ENCODE measurements around the gene KCNAB3.

The KCNAB3 gene

DNA sequence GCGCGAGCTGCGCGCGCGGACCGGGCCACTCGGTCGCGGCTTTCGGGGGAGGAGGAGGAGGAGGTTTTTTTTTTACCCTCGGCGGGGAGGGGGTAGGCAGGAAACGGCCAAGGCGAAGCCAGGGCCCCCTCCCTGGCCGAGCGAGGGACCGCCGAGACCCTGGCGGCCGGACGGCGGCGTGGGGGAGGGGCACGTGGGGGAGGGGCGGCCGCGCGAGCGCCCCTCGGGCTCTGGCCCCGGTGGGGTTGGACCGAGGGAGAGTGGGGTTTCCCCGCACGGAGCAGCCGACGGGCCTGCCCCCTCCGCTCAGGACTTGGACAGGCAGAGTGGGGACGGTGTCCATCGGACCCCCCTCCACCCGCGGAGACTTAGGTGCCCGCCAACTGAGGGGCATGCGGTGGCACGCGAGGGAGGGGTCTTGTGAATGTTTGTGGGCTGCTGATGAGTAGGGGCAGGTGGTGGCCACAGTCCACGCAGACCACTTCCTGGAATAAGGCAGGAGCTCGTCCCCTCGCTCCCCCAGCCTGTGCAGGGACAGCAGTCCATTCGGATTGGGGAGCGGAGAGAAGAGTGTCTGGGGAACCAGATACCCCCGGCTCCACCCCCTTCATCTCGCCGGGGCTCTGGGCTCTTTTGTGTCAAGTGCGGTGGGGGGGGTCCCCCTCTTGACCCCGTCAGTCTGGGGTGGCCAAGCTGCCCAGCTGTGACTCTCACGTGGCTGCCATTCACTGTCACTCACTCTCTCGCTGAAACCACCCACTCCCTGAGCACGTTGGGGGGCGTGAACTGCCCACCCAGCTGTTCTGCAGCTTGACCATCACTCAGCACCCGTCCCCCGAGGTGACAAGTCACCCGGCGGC, 44.1 kb downstream of the KCNAB3 start (continued):
- TF ChIP-seq, protein P1, sequence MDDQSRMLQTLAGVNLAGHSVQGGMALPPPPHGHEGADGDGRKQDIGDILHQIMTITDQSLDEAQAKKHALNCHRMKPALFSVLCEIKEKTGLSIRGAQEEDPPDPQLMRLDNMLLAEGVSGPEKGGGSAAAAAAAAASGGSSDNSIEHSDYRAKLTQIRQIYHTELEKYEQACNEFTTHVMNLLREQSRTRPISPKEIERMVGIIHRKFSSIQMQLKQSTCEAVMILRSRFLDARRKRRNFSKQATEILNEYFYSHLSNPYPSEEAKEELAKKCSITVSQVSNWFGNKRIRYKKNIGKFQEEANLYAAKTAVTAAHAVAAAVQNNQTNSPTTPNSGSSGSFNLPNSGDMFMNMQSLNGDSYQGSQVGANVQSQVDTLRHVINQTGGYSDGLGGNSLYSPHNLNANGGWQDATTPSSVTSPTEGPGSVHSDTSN (CRISPR knock-in tag; IDR thresholded peaks at IDR 0.05), result 0 out of 2 replicates have a peak, but pooled peaks have one; percentile 71
- TF ChIP-seq, protein P2, sequence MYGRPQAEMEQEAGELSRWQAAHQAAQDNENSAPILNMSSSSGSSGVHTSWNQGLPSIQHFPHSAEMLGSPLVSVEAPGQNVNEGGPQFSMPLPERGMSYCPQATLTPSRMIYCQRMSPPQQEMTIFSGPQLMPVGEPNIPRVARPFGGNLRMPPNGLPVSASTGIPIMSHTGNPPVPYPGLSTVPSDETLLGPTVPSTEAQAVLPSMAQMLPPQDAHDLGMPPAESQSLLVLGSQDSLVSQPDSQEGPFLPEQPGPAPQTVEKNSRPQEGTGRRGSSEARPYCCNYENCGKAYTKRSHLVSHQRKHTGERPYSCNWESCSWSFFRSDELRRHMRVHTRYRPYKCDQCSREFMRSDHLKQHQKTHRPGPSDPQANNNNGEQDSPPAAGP (tag by site-specific recombination; IDR thresholded peaks at IDR 0.05), result 0 out of 2 replicates have a peak, but pooled peaks have one; percentile 61
- TF ChIP-seq MYNN (tag by site-specific recombination; IDR thresholded peaks at IDR 0.05; ENCODE audit: borderline replicate concordance) (no peak), ZNF10 (tag by site-specific recombination; IDR thresholded peaks at IDR 0.05) (no peak), KLF1 (tag by site-specific recombination; IDR thresholded peaks at IDR 0.05) (peak; percentile 55), ZSCAN16 (tag by site-specific recombination; IDR thresholded peaks at IDR 0.05) (no peak), ZNF629 (tag by site-specific recombination; IDR thresholded peaks at IDR 0.05) (peak; percentile 47), ZNF555 (tag by site-specific recombination; conservative IDR thresholded peaks at IDR 0.05) (no peak), ZNF791 (tag by site-specific recombination; IDR thresholded peaks at IDR 0.05) (no peak), ZNF785 (tag by site-specific recombination; IDR thresholded peaks at IDR 0.05) (no peak), ZNF558 (tag by site-specific recombination; IDR thresholded peaks at IDR 0.05) (no peak), ZBTB17 (tag by site-specific recombination; IDR thresholded peaks at IDR 0.05) (peak; percentile 91), ZNF157 (tag by site-specific recombination; IDR thresholded peaks at IDR 0.05) (no peak), ZNF792 (tag by site-specific recombination; IDR thresholded peaks at IDR 0.05) (no peak), ZNF354C (tag by site-specific recombination; IDR thresholded peaks at IDR 0.05; ENCODE audit: borderline replicate concordance, low read depth) (no peak), ZNF391 (tag by site-specific recombination; IDR thresholded peaks at IDR 0.05; ENCODE audit: borderline replicate concordance, low read depth) (no peak), ZNF24 (tag by site-specific recombination; IDR thresholded peaks at IDR 0.05) (no peak), ZNF521 (tag by site-specific recombination; IDR thresholded peaks at IDR 0.05) (no peak), ZBTB20 (tag by site-specific recombination; IDR thresholded peaks at IDR 0.05) (no peak; the same call in 1 of the 2 replicates), GLIS2 (tag by site-specific recombination; IDR thresholded peaks at IDR 0.05) (peak; percentile 97), KLF10 (tag by site-specific recombination; IDR thresholded peaks at IDR 0.05) (peak; percentile 68; the same call in 1 of the 2 replicates), ZNF366 (tag by site-specific recombination; conservative IDR thresholded peaks at IDR 0.05) (peak; percentile 26; the same call in 1 of the 2 replicates), ZNF610 (tag by site-specific recombination; IDR thresholded peaks at IDR 0.05; ENCODE audit: borderline replicate concordance) (no peak), ZXDB (tag by site-specific recombination; IDR thresholded peaks at IDR 0.05) (peak; percentile 92), ZNF114 (tag by site-specific recombination; IDR thresholded peaks at IDR 0.05) (no peak)
- TF ChIP-seq, protein P3, sequence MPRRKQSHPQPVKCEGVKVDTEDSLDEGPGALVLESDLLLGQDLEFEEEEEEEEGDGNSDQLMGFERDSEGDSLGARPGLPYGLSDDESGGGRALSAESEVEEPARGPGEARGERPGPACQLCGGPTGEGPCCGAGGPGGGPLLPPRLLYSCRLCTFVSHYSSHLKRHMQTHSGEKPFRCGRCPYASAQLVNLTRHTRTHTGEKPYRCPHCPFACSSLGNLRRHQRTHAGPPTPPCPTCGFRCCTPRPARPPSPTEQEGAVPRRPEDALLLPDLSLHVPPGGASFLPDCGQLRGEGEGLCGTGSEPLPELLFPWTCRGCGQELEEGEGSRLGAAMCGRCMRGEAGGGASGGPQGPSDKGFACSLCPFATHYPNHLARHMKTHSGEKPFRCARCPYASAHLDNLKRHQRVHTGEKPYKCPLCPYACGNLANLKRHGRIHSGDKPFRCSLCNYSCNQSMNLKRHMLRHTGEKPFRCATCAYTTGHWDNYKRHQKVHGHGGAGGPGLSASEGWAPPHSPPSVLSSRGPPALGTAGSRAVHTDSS (tag by site-specific recombination; IDR thresholded peaks at IDR 0.05), result peak; percentile 62; the same call in 1 of the 2 replicates
- TF ChIP-seq, protein P4, sequence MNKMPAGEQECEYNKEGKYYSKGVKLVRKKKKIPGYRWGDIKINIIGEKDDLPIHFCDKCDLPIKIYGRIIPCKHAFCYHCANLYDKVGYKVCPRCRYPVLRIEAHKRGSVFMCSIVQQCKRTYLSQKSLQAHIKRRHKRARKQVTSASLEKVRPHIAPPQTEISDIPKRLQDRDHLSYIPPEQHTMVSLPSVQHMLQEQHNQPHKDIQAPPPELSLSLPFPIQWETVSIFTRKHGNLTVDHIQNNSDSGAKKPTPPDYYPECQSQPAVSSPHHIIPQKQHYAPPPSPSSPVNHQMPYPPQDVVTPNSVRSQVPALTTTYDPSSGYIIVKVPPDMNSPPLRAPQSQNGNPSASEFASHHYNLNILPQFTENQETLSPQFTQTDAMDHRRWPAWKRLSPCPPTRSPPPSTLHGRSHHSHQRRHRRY (tag by site-specific recombination; IDR thresholded peaks at IDR 0.05), result no peak
- TF ChIP-seq, protein P5, sequence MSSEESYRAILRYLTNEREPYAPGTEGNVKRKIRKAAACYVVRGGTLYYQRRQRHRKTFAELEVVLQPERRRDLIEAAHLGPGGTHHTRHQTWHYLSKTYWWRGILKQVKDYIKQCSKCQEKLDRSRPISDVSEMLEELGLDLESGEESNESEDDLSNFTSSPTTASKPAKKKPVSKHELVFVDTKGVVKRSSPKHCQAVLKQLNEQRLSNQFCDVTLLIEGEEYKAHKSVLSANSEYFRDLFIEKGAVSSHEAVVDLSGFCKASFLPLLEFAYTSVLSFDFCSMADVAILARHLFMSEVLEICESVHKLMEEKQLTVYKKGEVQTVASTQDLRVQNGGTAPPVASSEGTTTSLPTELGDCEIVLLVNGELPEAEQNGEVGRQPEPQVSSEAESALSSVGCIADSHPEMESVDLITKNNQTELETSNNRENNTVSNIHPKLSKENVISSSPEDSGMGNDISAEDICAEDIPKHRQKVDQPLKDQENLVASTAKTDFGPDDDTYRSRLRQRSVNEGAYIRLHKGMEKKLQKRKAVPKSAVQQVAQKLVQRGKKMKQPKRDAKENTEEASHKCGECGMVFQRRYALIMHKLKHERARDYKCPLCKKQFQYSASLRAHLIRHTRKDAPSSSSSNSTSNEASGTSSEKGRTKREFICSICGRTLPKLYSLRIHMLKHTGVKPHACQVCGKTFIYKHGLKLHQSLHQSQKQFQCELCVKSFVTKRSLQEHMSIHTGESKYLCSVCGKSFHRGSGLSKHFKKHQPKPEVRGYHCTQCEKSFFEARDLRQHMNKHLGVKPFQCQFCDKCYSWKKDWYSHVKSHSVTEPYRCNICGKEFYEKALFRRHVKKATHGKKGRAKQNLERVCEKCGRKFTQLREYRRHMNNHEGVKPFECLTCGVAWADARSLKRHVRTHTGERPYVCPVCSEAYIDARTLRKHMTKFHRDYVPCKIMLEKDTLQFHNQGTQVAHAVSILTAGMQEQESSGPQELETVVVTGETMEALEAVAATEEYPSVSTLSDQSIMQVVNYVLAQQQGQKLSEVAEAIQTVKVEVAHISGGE (tag by site-specific recombination; conservative IDR thresholded peaks at IDR 0.05; ENCODE audit: low read depth), result no peak

Measured in HEK293 (cell line).